Ishikawa (cell line): ENCODE results near the gene EDIL3.

Source experiments
- CEBPB ChIP-seq: IDR thresholded peaks from 2 replicates; pipeline ENCODE4 v1.6.1; 2012
- CREB1 ChIP-seq: IDR thresholded peaks from 2 replicates; pipeline ENCODE4 v1.6.1; 2012; ENCODE audit warnings: low read depth
- EGR1 ChIP-seq: IDR thresholded peaks from 2 replicates; pipeline ENCODE4 v1.6.1; 2012
- EP300 ChIP-seq: IDR thresholded peaks from 2 replicates; pipeline ENCODE4 v1.6.1; 2012; ENCODE audit warnings: borderline replicate concordance
- FOXM1 ChIP-seq: IDR thresholded peaks from 2 replicates; pipeline ENCODE4 v1.6.1; 2012; ENCODE audit warnings: low read depth, borderline replicate concordance
- MAX ChIP-seq: IDR thresholded peaks from 2 replicates; pipeline ENCODE4 v1.6.1; 2012
- NFIC ChIP-seq: IDR thresholded peaks from 2 replicates; pipeline ENCODE4 v1.6.1; 2012
- RAD21 ChIP-seq: IDR thresholded peaks from 2 replicates; pipeline ENCODE4 v1.6.1; 2012; ENCODE audit warnings: low read depth
- REST ChIP-seq: IDR thresholded peaks from 2 replicates; pipeline ENCODE4 v1.6.1; 2012; ENCODE audit warnings: low read depth, mild to moderate bottlenecking
- TAF1 ChIP-seq: IDR thresholded peaks from 2 replicates; pipeline ENCODE4 v1.6.1; 2012; ENCODE audit warnings: low read depth, mild to moderate bottlenecking
- TCF12 ChIP-seq: IDR thresholded peaks from 2 replicates; pipeline ENCODE4 v1.6.1; 2012; ENCODE audit warnings: low read depth
- TEAD4 ChIP-seq: IDR thresholded peaks from 2 replicates; pipeline ENCODE4 v1.6.1; 2012
- YY1 ChIP-seq: IDR thresholded peaks from 2 replicates; pipeline ENCODE4 v1.6.1; 2012; ENCODE audit warnings: low read depth
- ZBTB7A ChIP-seq: IDR thresholded peaks from 2 replicates; pipeline ENCODE4 v1.6.1; 2012; ENCODE audit warnings: low read depth
- TF ChIP-seq, protein P1 (sequence below): IDR thresholded peaks from 2 replicates; pipeline ENCODE4 v1.6.1; 2012

The EDIL3 gene

GRCh38 chr5:83925955-83926337, 458.7 kb downstream of the EDIL3 start:
- TF ChIP-seq TCF12 (no peak), EGR1 (no peak), CEBPB (no peak), YY1 (no peak), RAD21 (no peak)

DNA sequence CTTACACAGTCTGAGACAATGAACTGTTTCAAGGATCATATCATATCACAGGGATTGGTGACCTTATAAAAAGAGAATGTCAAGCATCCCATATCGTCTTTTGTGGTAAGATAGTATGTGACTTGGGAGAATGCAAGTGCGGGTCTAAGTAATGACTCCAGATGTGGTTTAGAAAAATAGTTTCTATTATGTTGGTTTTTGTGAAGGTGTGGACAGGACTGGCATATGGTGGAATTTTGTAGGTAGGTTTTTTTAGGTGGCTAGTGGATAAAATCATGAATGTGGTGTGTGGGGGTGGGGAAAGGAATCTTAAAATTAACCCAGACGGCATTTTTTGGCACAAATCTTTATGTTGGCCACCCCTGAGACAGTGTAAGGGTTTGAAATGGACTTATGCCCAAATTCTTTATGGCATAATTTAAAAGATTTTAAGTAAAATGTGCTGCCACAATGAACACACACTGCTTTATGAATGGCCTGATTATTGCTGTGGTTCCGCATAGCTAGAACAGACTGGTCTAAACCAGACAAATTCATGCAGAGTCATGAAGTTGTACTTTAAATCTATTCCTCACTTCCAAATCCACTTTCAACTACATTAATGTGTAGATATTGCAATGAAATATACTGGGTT, 459.2 kb downstream of the EDIL3 start:
- TF ChIP-seq TEAD4 = no peak
- TF ChIP-seq EGR1 = no peak
- TF ChIP-seq, protein P1, sequence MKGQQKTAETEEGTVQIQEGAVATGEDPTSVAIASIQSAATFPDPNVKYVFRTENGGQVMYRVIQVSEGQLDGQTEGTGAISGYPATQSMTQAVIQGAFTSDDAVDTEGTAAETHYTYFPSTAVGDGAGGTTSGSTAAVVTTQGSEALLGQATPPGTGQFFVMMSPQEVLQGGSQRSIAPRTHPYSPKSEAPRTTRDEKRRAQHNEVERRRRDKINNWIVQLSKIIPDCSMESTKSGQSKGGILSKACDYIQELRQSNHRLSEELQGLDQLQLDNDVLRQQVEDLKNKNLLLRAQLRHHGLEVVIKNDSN = no peak
- TF ChIP-seq RAD21 = no peak
- no peak for TF ChIP-seq NFIC
- no peak for TF ChIP-seq FOXM1
- TF ChIP-seq EP300 = no peak
- TF ChIP-seq YY1 = no peak
- no peak for TF ChIP-seq TAF1
- no peak for TF ChIP-seq CEBPB
- no peak for TF ChIP-seq REST
- no peak for TF ChIP-seq ZBTB7A
- no peak for TF ChIP-seq TCF12
- no peak for TF ChIP-seq CREB1
- no peak for TF ChIP-seq MAX

DNA sequence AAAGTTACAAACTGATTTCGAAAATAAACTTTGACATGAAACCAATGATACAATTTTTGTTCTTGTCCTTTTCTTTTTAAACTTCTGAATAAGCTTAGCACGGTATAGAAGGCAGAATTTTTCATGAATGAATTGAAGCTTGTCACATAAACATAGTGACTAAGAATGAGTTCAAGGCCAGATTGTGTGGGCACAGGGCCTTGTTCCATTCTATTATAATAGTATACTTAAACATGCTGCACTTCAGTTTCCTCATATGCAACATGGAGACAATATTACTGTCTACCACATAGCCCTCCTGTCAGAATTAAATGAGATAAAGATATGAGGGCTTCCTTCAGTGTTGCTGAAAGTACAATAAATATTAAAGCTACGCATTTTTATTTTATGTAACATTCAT, 459.8 kb downstream of the EDIL3 start:
- TF ChIP-seq EGR1 = no peak
- no peak for TF ChIP-seq TEAD4
- no peak for TF ChIP-seq ZBTB7A
- no peak for TF ChIP-seq EP300

- TF ChIP-seq CREB1 (no peak), RAD21 (no peak)
Observed at GRCh38 chr5:83924171-83924570, 460.5 kb downstream of the EDIL3 start.

DNA sequence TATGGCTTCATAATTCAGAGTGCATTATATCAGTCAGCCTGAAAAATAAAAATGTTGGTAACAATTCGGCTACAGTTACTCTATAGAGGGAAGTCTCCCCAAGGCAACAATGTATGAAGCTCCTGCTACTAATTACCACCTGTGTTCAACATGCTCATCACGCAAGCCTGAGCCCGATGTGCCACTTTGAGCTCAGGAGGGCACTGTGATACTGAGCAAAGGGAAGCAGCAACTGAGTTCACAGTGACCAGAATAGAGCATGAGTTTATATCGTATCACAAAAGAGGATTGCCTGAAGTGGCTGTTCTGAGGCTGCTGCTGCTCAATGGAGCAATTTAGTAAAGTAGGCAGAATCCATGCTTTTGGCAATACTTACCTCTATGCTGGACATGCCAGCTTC, 462.0 kb downstream of the EDIL3 start:
- TF ChIP-seq EP300 (no peak), CREB1 (no peak)
- TF ChIP-seq, protein P1 = no peak

DNA sequence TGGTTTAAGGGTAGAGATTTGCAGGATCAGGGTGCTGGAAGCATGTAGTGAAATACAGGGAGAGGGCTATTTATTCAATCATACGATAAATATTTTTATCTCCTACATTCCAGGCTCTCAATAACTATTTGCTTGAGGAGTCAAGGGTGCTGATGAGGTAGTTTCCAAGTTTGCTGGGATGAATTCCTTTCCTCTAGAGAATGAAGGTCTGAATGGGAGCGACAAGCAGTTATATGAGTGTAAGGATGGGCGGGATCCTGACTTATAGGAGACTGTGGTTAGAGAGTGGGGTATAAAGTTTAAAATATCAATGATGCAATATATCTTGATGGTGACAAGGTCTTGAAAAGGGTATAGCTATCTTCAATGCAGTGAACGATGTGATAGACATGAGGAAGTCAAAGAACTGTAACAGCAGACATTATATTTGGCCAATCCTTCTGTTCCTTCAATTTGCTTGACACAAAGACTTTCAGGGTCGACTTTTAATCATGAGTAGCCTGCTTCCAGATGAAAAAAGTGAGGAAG, 462.9 kb downstream of the EDIL3 start:
- TF ChIP-seq RAD21 = no peak
- no peak for TF ChIP-seq TCF12
- TF ChIP-seq CEBPB = no peak
- no peak for TF ChIP-seq TAF1
- TF ChIP-seq EP300 = no peak
- TF ChIP-seq EGR1 = no peak

GRCh38 chr5:83919071-83920041, 465.3 kb downstream of the EDIL3 start:
- TF ChIP-seq EP300 (no peak), MAX (no peak), TAF1 (no peak), YY1 (no peak), TEAD4 (no peak), CEBPB (no peak), EGR1 (no peak), TCF12 (no peak), ZBTB7A (no peak), CREB1 (no peak)
- TF ChIP-seq, protein P1 = no peak
